Measurements from ENCODE around the gene EPHA5.

EPHA5 gene

GRCh38 chr4:65510976-65511375 is 159.3 kb downstream of the EPHA5 start:
- DNase-seq (ENCODE audit: extremely low spot score, insufficient read length, low read depth), result no peak

GRCh38 chr4:65508168-65508567 is 162.1 kb downstream of the EPHA5 start:
- DNase-seq (ENCODE audit: extremely low spot score, insufficient read length, low read depth) (no peak), FAIRE-seq (no peak)

More at GRCh38 chr4:65510976-65511375, 159.3 kb downstream of the EPHA5 start:
- no peak for FAIRE-seq

GRCh38 chr4:65502131-65502701 is 168.1 kb downstream of the EPHA5 start:
- no peak for FAIRE-seq
- no peak for DNase-seq (ENCODE audit: extremely low spot score, insufficient read length, low read depth)

- DNase-seq (ENCODE audit: extremely low spot score, insufficient read length, low read depth) (no peak), FAIRE-seq (no peak)
Measured at GRCh38 chr4:65498606-65499005, 171.7 kb downstream of the EPHA5 start.

GRCh38 chr4:65495439-65495838 is 174.8 kb downstream of the EPHA5 start:
- no peak for FAIRE-seq

GRCh38 chr4:65482410-65482809 is 187.9 kb downstream of the EPHA5 start:
- FAIRE-seq, result no peak
- DNase-seq (ENCODE audit: extremely low spot score, insufficient read length, low read depth), result no peak

More at GRCh38 chr4:65495439-65495838, 174.8 kb downstream of the EPHA5 start:
- no peak for DNase-seq (ENCODE audit: extremely low spot score, insufficient read length, low read depth)

- DNase-seq (ENCODE audit: extremely low spot score, insufficient read length, low read depth) (no peak), FAIRE-seq (no peak)
Measured at GRCh38 chr4:65472531-65472930, 197.8 kb downstream of the EPHA5 start.

- no peak for DNase-seq (ENCODE audit: extremely low spot score, insufficient read length, low read depth)
- no peak for FAIRE-seq
Measured at GRCh38 chr4:65467068-65467680, 203.1 kb downstream of the EPHA5 start.

GRCh38 chr4:65461781-65462180 is 208.5 kb downstream of the EPHA5 start:
- DNase-seq (ENCODE audit: extremely low spot score, insufficient read length, low read depth) (no peak), FAIRE-seq (no peak)

- FAIRE-seq (no peak), DNase-seq (ENCODE audit: extremely low spot score, insufficient read length, low read depth) (no peak)
Measured at GRCh38 chr4:65457011-65457410, 213.3 kb downstream of the EPHA5 start.

- FAIRE-seq, result no peak
- DNase-seq (ENCODE audit: extremely low spot score, insufficient read length, low read depth), result no peak
Measured at GRCh38 chr4:65456579-65456978, 213.7 kb downstream of the EPHA5 start.

- FAIRE-seq (no peak), DNase-seq (ENCODE audit: extremely low spot score, insufficient read length, low read depth) (no peak)
Measured at GRCh38 chr4:65453398-65453797, 216.9 kb downstream of the EPHA5 start.

- DNase-seq (ENCODE audit: extremely low spot score, insufficient read length, low read depth), result no peak
- FAIRE-seq, result no peak
Measured at GRCh38 chr4:65450899-65451298, 219.4 kb downstream of the EPHA5 start.

- FAIRE-seq, result no peak
- no peak for DNase-seq (ENCODE audit: extremely low spot score, insufficient read length, low read depth)
Measured at GRCh38 chr4:65437102-65437501, 233.2 kb downstream of the EPHA5 start.

- FAIRE-seq, result no peak
- no peak for DNase-seq (ENCODE audit: extremely low spot score, insufficient read length, low read depth)
Measured at GRCh38 chr4:65422109-65422508, 248.2 kb downstream of the EPHA5 start.

GRCh38 chr4:65420036-65420435 is 250.3 kb downstream of the EPHA5 start:
- FAIRE-seq (no peak), DNase-seq (ENCODE audit: extremely low spot score, insufficient read length, low read depth) (no peak)

GRCh38 chr4:65416891-65417290 is 253.4 kb downstream of the EPHA5 start:
- DNase-seq (ENCODE audit: extremely low spot score, insufficient read length, low read depth) (no peak), FAIRE-seq (no peak)

GRCh38 chr4:65407483-65407882 is 262.8 kb downstream of the EPHA5 start:
- DNase-seq (ENCODE audit: extremely low spot score, insufficient read length, low read depth) (no peak), FAIRE-seq (no peak)

- FAIRE-seq, result no peak
Measured at GRCh38 chr4:65401083-65401482, 269.2 kb downstream of the EPHA5 start.

GRCh38 chr4:65399084-65399483 is 271.2 kb downstream of the EPHA5 start:
- DNase-seq (ENCODE audit: extremely low spot score, insufficient read length, low read depth), result no peak
- no peak for FAIRE-seq

More at GRCh38 chr4:65401083-65401482, 269.2 kb downstream of the EPHA5 start:
- no peak for DNase-seq (ENCODE audit: extremely low spot score, insufficient read length, low read depth)

GRCh38 chr4:65393078-65393477 is 277.2 kb downstream of the EPHA5 start:
- FAIRE-seq (no peak), DNase-seq (ENCODE audit: extremely low spot score, insufficient read length, low read depth) (no peak)

- FAIRE-seq (no peak), DNase-seq (ENCODE audit: extremely low spot score, insufficient read length, low read depth) (no peak)
Measured at GRCh38 chr4:65392488-65392887, 277.8 kb downstream of the EPHA5 start.

All from GM18507 (cell line).